Naive thymus-derived CD8-positive, alpha-beta T cell (primary cell): ENCODE data around the gene DDX59. TPM values are rescaled to one million over a fixed set of nuclear protein-coding genes. Genes with fewer than 3 reads are reported as not detected.

Source experiments
- ATAC-seq, 2 donors: fragments of 150-1000 bp; cut with Tn5 transposase in 1 of 2; sonication (Bioruptor Pico), chemical (Tn5 transposase) in 1 of 2; 1 replicate in 1 of 2; 2 replicates in 1 of 2; pipeline ENCODE4 v1.10.0; 2021; ENCODE audit warnings: mild to moderate bottlenecking in 2 of 2, moderate library complexity in 2 of 2
- POLR2A ChIA-PET: fragments of 350-600 bp; sonication (Branson Sonifier 250); formaldehyde crosslinking; loops from one replicate; lab custom pipeline; 2021; ENCODE audit warnings: antibody characterized with exemption; lab: Charles Lee
- DNase-seq, 10 donors: peaks; one replicate each; pipeline versions ENCODE4 v3.0.0 to v3.0.0-alpha.2; 2020 to 2022
- H3K27ac Mint-ChIP-seq, 10 donors: one replicate each; pipeline ENCODE4 v1.8.0; 2020 to 2022; ENCODE audit warnings: mild to moderate bottlenecking in 10 of 10, mixed read lengths in 10 of 10, moderate library complexity in 4 of 10, inconsistent platforms in 1 of 10
- H3K27me3 Mint-ChIP-seq, 5 donors: one replicate each; pipeline ENCODE4 v1.8.0; 2021 to 2022; ENCODE audit warnings: mixed read lengths in 5 of 5
- H3K36me3 Mint-ChIP-seq, 3 donors: one replicate each; pipeline ENCODE4 v1.8.0; 2020 to 2022; ENCODE audit warnings: mixed read lengths in 3 of 3, mild to moderate bottlenecking in 2 of 3, inconsistent platforms in 1 of 3
- H3K4me1 Mint-ChIP-seq, 4 donors: one replicate each; pipeline ENCODE4 v1.8.0; 2021 to 2022; ENCODE audit warnings: mixed read lengths in 4 of 4
- H3K4me3 Mint-ChIP-seq, 10 donors: one replicate each; pipeline ENCODE4 v1.8.0; 2020 to 2022; ENCODE audit warnings: mild to moderate bottlenecking in 10 of 10, mixed read lengths in 10 of 10, moderate library complexity in 6 of 10, inconsistent platforms in 1 of 10
- H3K9me3 Mint-ChIP-seq, 9 donors: one replicate each; pipeline ENCODE4 v1.8.0; 2020 to 2022; ENCODE audit warnings: mixed read lengths in 9 of 9, mild to moderate bottlenecking in 3 of 9, inconsistent platforms in 1 of 9, moderate library complexity in 1 of 9
- polyA plus RNA-seq, 3 donors: library from polyadenylated mRNA; unstranded; fragments of 300-500 nt; fragmentation: Illumina TruSeq; gene quantifications; one replicate each; pipeline ENCODE4 v1.2.3, GENCODE V29; 2021
- total RNA-seq, 8 experiments: library from RNA in 2 of 8; stranded (reverse) in 2 of 8; gene quantifications; one replicate each; pipeline ENCODE4 v1.2.3 and lab custom pipeline; 2021 to 2026

Gene DDX59
- total RNA-seq: 10 to 100 TPM; 38.8 to 41.3 TPM
- 10 to 100 TPM; 10.0 to 20.9 (median 12.0) TPM for polyA plus RNA-seq
- 23.8 to 53.1 (median 34.2) reads per million in 6 experiments for total RNA-seq (lab: John Stamatoyannopoulos, UW)

- ATAC-seq: peak; percentile 86 to 88
- Mint-ChIP-seq H3K9me3 (no peaks in the 10 kb centered on the region), H3K4me1 (peaks cover 18 to 57% (median 45%) of the 10 kb centered on the region in 4 donors)
These were observed at the start of gene DDX59 for GRCh38 chr1:200669314-200670241. TSS of gene DDX59 (minus strand) at chr1:200669907. CDS start at chr1:200666740, 3,167 bp downstream.

GRCh38 chr1:200714504-200715187 lies 44.9 kb upstream of the DDX59 start:
- POLR2A ChIA-PET: no interaction called here
- Mint-ChIP-seq H3K9me3 (peaks cover 0 to 6% (median 0%) of the 10 kb centered on the region in 9 donors), H3K27me3 (peaks cover 8 to 18% (median 12%) of the 10 kb centered on the region in 5 donors), H3K4me1 (peaks cover 0 to 9% (median 0%) of the 10 kb centered on the region in 4 donors), H3K27ac (no peak overlapping the region), H3K36me3 (peaks cover 0 to 2% (median 0%) of the 10 kb centered on the region in 3 donors), H3K4me3 (no peak overlapping the region)
- DNase-seq: no peak
- no peak for ATAC-seq

More at GRCh38 chr1:200669314-200670241, at the start of gene DDX59:
- Mint-ChIP-seq H3K36me3 (peaks cover 0 to 24% (median 14%) of the 10 kb centered on the region in 3 donors), H3K27ac (peak within 1 kb of the TSS; percentile 91 to 98 (median 96)), H3K4me3 (peak within 1 kb of the TSS; percentile 89 to 100 (median 96)), H3K27me3 (no peaks in the 10 kb centered on the region)
- peak; percentile 78 to 91 (median 86) for DNase-seq
- POLR2A ChIA-PET: interaction anchor here (0.6 to 1.8 kb wide), 9 partner anchors 9 to 81 kb away, joined by 3 to 13 read pairs (median 3); partner anchors contain the start of genes CAMSAP2 and KIF14

GRCh38 chr1:200710166-200710565 lies 40.5 kb upstream of the DDX59 start:
- peaks cover 1 to 3% (median 2%) of the 10 kb centered on the region in 5 donors for H3K27me3 Mint-ChIP-seq
- POLR2A ChIA-PET: interaction anchor here (0.6 kb wide), 1 partner anchor 114 kb away, joined by 4 read pairs; no protein-coding TSS in a partner anchor
- no peak overlapping the region for H3K4me3 Mint-ChIP-seq
- H3K36me3 Mint-ChIP-seq: peaks cover 0 to 2% (median 0%) of the 10 kb centered on the region in 3 donors
- no peak overlapping the region for H3K27ac Mint-ChIP-seq
- H3K9me3 Mint-ChIP-seq: peaks cover 0 to 2% (median 0%) of the 10 kb centered on the region in 9 donors
- no peaks in the 10 kb centered on the region for H3K4me1 Mint-ChIP-seq
- ATAC-seq: no peak
- DNase-seq: no peak

GRCh38 chr1:200708769-200709168 lies 39.1 kb upstream of the DDX59 start:
- POLR2A ChIA-PET: no interaction called here
- H3K4me1 Mint-ChIP-seq: no peaks in the 10 kb centered on the region
- peaks cover 0 to 2% (median 0%) of the 10 kb centered on the region in 9 donors for H3K9me3 Mint-ChIP-seq
- H3K27me3 Mint-ChIP-seq: peaks cover 0 to 3% (median 1%) of the 10 kb centered on the region in 5 donors
- no peaks in the 10 kb centered on the region for H3K36me3 Mint-ChIP-seq
- no peak overlapping the region for H3K27ac Mint-ChIP-seq
- ATAC-seq (no peak), DNase-seq (no peak)
- H3K4me3 Mint-ChIP-seq: no peak overlapping the region

GRCh38 chr1:200708161-200708560 lies 38.5 kb upstream of the DDX59 start:
- no peaks in the 10 kb centered on the region for H3K4me1 Mint-ChIP-seq
- POLR2A ChIA-PET: no interaction called here
- H3K4me3 Mint-ChIP-seq: no peak overlapping the region
- H3K9me3 Mint-ChIP-seq: no peaks in the 10 kb centered on the region
- H3K27ac Mint-ChIP-seq: no peak overlapping the region
- no peaks in the 10 kb centered on the region for H3K27me3 Mint-ChIP-seq
- H3K36me3 Mint-ChIP-seq: no peaks in the 10 kb centered on the region
- DNase-seq (no peak), ATAC-seq (no peak)

- no peak for ATAC-seq
- DNase-seq: no peak
- Mint-ChIP-seq H3K9me3 (no peaks in the 10 kb centered on the region), H3K36me3 (no peaks in the 10 kb centered on the region), H3K4me1 (no peaks in the 10 kb centered on the region), H3K4me3 (no peak overlapping the region), H3K27ac (no peak overlapping the region), H3K27me3 (peaks cover 0 to 1% (median 0%) of the 10 kb centered on the region in 5 donors)
- POLR2A ChIA-PET: no interaction called here
These were observed 37.4 kb upstream of the DDX59 start for GRCh38 chr1:200707116-200707515.

GRCh38 chr1:200706111-200706814 lies 36.6 kb upstream of the DDX59 start:
- DNase-seq (no peak), ATAC-seq (no peak)
- H3K4me3 Mint-ChIP-seq: no peak overlapping the region
- peaks cover 0 to 1% (median 0%) of the 10 kb centered on the region in 5 donors for H3K27me3 Mint-ChIP-seq
- no peaks in the 10 kb centered on the region for H3K36me3 Mint-ChIP-seq
- POLR2A ChIA-PET: no interaction called here
- H3K9me3 Mint-ChIP-seq: no peaks in the 10 kb centered on the region
- no peaks in the 10 kb centered on the region for H3K4me1 Mint-ChIP-seq
- H3K27ac Mint-ChIP-seq: no peak overlapping the region

- H3K27ac Mint-ChIP-seq: no peak overlapping the region
These were observed 35.3 kb upstream of the DDX59 start for GRCh38 chr1:200704986-200705500.

GRCh38 chr1:200699871-200700270 lies 30.2 kb upstream of the DDX59 start:
- H3K36me3 Mint-ChIP-seq: peaks cover 0 to 2% (median 0%) of the 10 kb centered on the region in 3 donors
- POLR2A ChIA-PET: no interaction called here
- ATAC-seq (no peak), DNase-seq (no peak)
- peaks cover 0 to 3% (median 0%) of the 10 kb centered on the region in 5 donors for H3K27me3 Mint-ChIP-seq
- H3K4me3 Mint-ChIP-seq: peak overlapping the region in 1 of 10 donors; percentile 34
- peak overlapping the region in 1 of 10 donors; percentile 11 for H3K27ac Mint-ChIP-seq
- H3K9me3 Mint-ChIP-seq: peaks cover 0 to 3% (median 0%) of the 10 kb centered on the region in 9 donors
- H3K4me1 Mint-ChIP-seq: no peaks in the 10 kb centered on the region

More at GRCh38 chr1:200704986-200705500, 35.3 kb upstream of the DDX59 start:
- peaks cover 0 to 3% (median 0%) of the 10 kb centered on the region in 5 donors for H3K27me3 Mint-ChIP-seq
- POLR2A ChIA-PET: interaction anchor here (0.6 kb wide), 1 partner anchor 19 kb away, joined by 3 read pairs; no protein-coding TSS in a partner anchor
- no peaks in the 10 kb centered on the region for H3K36me3 Mint-ChIP-seq
- DNase-seq (no peak), ATAC-seq (no peak)
- H3K9me3 Mint-ChIP-seq: no peaks in the 10 kb centered on the region
- H3K4me3 Mint-ChIP-seq: no peak overlapping the region
- no peaks in the 10 kb centered on the region for H3K4me1 Mint-ChIP-seq

GRCh38 chr1:200694738-200695137 lies 25.0 kb upstream of the DDX59 start:
- no peaks in the 10 kb centered on the region for H3K4me1 Mint-ChIP-seq
- DNase-seq: no peak
- POLR2A ChIA-PET: no interaction called here
- no peak overlapping the region for H3K4me3 Mint-ChIP-seq
- ATAC-seq: no peak
- H3K36me3 Mint-ChIP-seq: peaks cover 0 to 2% (median 0%) of the 10 kb centered on the region in 3 donors
- H3K27me3 Mint-ChIP-seq: peaks cover 0 to 5% (median 0%) of the 10 kb centered on the region in 5 donors
- H3K27ac Mint-ChIP-seq: no peak overlapping the region
- H3K9me3 Mint-ChIP-seq: peaks cover 0 to 3% (median 0%) of the 10 kb centered on the region in 9 donors

GRCh38 chr1:200693327-200693726 lies 23.6 kb upstream of the DDX59 start:
- H3K27ac Mint-ChIP-seq: no peak overlapping the region
- H3K4me3 Mint-ChIP-seq: no peak overlapping the region
- peak in 1 of 2 donors; percentile 38 for ATAC-seq
- H3K9me3 Mint-ChIP-seq: no peaks in the 10 kb centered on the region
- POLR2A ChIA-PET: no interaction called here
- DNase-seq: no peak
- H3K27me3 Mint-ChIP-seq: peaks cover 0 to 3% (median 0%) of the 10 kb centered on the region in 5 donors
- no peaks in the 10 kb centered on the region for H3K4me1 Mint-ChIP-seq
- H3K36me3 Mint-ChIP-seq: no peaks in the 10 kb centered on the region

GRCh38 chr1:200692316-200692715 lies 22.6 kb upstream of the DDX59 start:
- H3K27ac Mint-ChIP-seq: no peak overlapping the region

More at GRCh38 chr1:200692316-200692715, 22.6 kb upstream of the DDX59 start:
- H3K4me3 Mint-ChIP-seq: no peak overlapping the region
- H3K27me3 Mint-ChIP-seq: peaks cover 0 to 3% (median under 1%) of the 10 kb centered on the region in 5 donors
- no peaks in the 10 kb centered on the region for H3K4me1 Mint-ChIP-seq
- H3K36me3 Mint-ChIP-seq: no peaks in the 10 kb centered on the region
- DNase-seq (no peak), ATAC-seq (no peak)
- no peaks in the 10 kb centered on the region for H3K9me3 Mint-ChIP-seq
- POLR2A ChIA-PET: no interaction called here
